Endothelial cell of umbilical vein (primary cell): ENCODE data around the gene COQ6. TPM values are rescaled to one million over a fixed set of nuclear protein-coding genes. Genes with fewer than 3 reads are reported as not detected.

Experiments used
- BruUV-seq: library from RNA; stranded (reverse); fragments of 400-500 nt; replicated peaks from 2 replicates; lab custom pipeline; 2021; lab: Mats Ljungman, UMichigan
- CTCF ChIA-PET: fragments of 300-600, 350-600 bp; sonication (Branson Sonifier 250); formaldehyde crosslinking; loops from one replicate; lab custom pipeline; 2021; ENCODE audit warnings: antibody characterized with exemption, inconsistent platforms; lab: Charles Lee
- POLR2A ChIA-PET: fragments of 300-600, 350-600 bp; sonication (Branson Sonifier 250); formaldehyde crosslinking; loops from one replicate; lab custom pipeline; 2021; ENCODE audit warnings: antibody characterized with exemption, inconsistent platforms; lab: Charles Lee
- DNase-seq: peaks from one replicate; pipeline ENCODE4 v3.0.0-alpha.2; 2011; ENCODE audit warnings: low read depth, low spot score
- FAIRE-seq: peaks from 2 replicates; lab custom pipeline; 2011; peaks lifted over from hg19 to GRCh38; lab: Jason Lieb, UNC
- H2AFZ ChIP-seq: 2 replicates; pipeline ENCODE4 v1.6.0; 2012; ENCODE audit warnings: low read depth, low read length, control low read depth, inconsistent platforms
- H3K27ac ChIP-seq: 2 replicates; pipeline ENCODE4 v1.5.1; 2011; ENCODE audit warnings: low read depth, mild to moderate bottlenecking, control low read depth, low read length, moderate library complexity; ENCODE audit not compliant: insufficient read depth
- H3K27me3 ChIP-seq, 2 experiments: 2 replicates each; pipeline versions ENCODE4 v1.6.0 to v1.6.1; 2011; ENCODE audit warnings: low read length in 2 of 2, mixed read lengths in 1 of 2; ENCODE audit not compliant: control insufficient read depth in 2 of 2, insufficient read depth in 2 of 2
- H3K36me3 ChIP-seq, 2 experiments: 2 replicates in 1 of 2; 3 replicates in 1 of 2; pipeline ENCODE4 v1.5.1; 2011; ENCODE audit warnings: low read length in 2 of 2, mild to moderate bottlenecking in 1 of 2, moderate library complexity in 1 of 2; ENCODE audit not compliant: control insufficient read depth in 2 of 2, insufficient read depth in 2 of 2; ENCODE audit errors: extremely low read depth in 1 of 2
- H3K4me1 ChIP-seq: 3 replicates; pipeline ENCODE4 v1.5.1; 2011; ENCODE audit warnings: mild to moderate bottlenecking, low read length; ENCODE audit not compliant: control insufficient read depth, insufficient read depth; ENCODE audit errors: extremely low read depth
- H3K4me2 ChIP-seq: 2 replicates; pipeline ENCODE4 v1.6.1; 2011; ENCODE audit warnings: low read length, control low read depth, mixed read lengths; ENCODE audit not compliant: insufficient read depth
- H3K4me3 ChIP-seq, 3 experiments: fragments of 200-600 bp in 1 of 3; sonication (generic), shearing (Covaris generic) in 1 of 3; replicated peaks in 1 of 3; 2 replicates each; pipeline ENCODE4 v1.5.1; 2011 to 2016; ENCODE audit warnings: control low read depth in 3 of 3, low read length in 3 of 3, mild to moderate bottlenecking in 2 of 3, inconsistent platforms in 1 of 3, low read depth in 1 of 3, moderate library complexity in 1 of 3; ENCODE audit not compliant: insufficient read depth in 1 of 3
- H3K79me2 ChIP-seq: 2 replicates; pipeline ENCODE4 v1.6.0; 2012; ENCODE audit warnings: low read length, inconsistent platforms; ENCODE audit not compliant: control insufficient read depth, insufficient read depth
- H3K9ac ChIP-seq: replicated peaks from 2 replicates; pipeline ENCODE3; 2011; ENCODE audit warnings: low read length, control low read depth; ENCODE audit not compliant: insufficient read depth; ENCODE audit errors: extremely low read depth
- H3K9me1 ChIP-seq: replicated peaks from 3 replicates; pipeline ENCODE4 v1.6.0; 2011; ENCODE audit warnings: mild to moderate bottlenecking, low read length; ENCODE audit not compliant: control insufficient read depth, insufficient read depth; ENCODE audit errors: extremely low read depth
- H3K9me3 ChIP-seq: replicated peaks from 2 replicates; pipeline ENCODE4 v1.5.1; 2012; ENCODE audit warnings: low read length, inconsistent platforms; ENCODE audit not compliant: control insufficient read depth, insufficient read depth
- H4K20me1 ChIP-seq: replicated peaks from 2 replicates; pipeline ENCODE3; 2011; ENCODE audit warnings: mild to moderate bottlenecking, low read length; ENCODE audit not compliant: control insufficient read depth, insufficient read depth; ENCODE audit errors: extremely low read depth
- CTCF ChIP-seq, 2 donors: IDR thresholded peaks; 1 replicate in 1 of 2; 2 replicates in 1 of 2; pipeline ENCODE4 v1.5.1; 2011; ENCODE audit warnings: low read length in 2 of 2, mild to moderate bottlenecking in 2 of 2, moderate library complexity in 2 of 2, control low read depth in 1 of 2, inconsistent platforms in 1 of 2, low read depth in 1 of 2; ENCODE audit not compliant: insufficient read depth in 1 of 2; ENCODE audit errors: extremely low read depth in 1 of 2
- EZH2 ChIP-seq: IDR thresholded peaks from 2 replicates; pipeline ENCODE4 v1.6.1; 2012; ENCODE audit warnings: borderline replicate concordance, low read depth, mild to moderate bottlenecking, moderate library complexity, low read length, inconsistent platforms; ENCODE audit not compliant: severe bottlenecking
- FOS ChIP-seq: IDR thresholded peaks from 2 replicates; pipeline ENCODE4 v1.6.1; 2011; ENCODE audit warnings: mild to moderate bottlenecking, low read length, moderate library complexity, borderline replicate concordance; ENCODE audit not compliant: insufficient read depth
- GATA2 ChIP-seq: IDR thresholded peaks from 2 replicates; pipeline ENCODE4 v1.7.0; 2011; ENCODE audit warnings: low read depth, mild to moderate bottlenecking, moderate library complexity, mixed read lengths, low read length; ENCODE audit not compliant: insufficient read length, insufficient read depth
- JUN ChIP-seq: IDR thresholded peaks from 2 replicates; pipeline ENCODE4 v1.6.1; 2011; ENCODE audit warnings: borderline replicate concordance, low read depth; ENCODE audit not compliant: insufficient read length, insufficient read depth
- MAX ChIP-seq: IDR thresholded peaks from 2 replicates; pipeline ENCODE4 v1.6.1; 2011; ENCODE audit not compliant: insufficient read depth, insufficient read length
- MYC ChIP-seq: IDR thresholded peaks from one replicate; pipeline ENCODE4 v1.6.1; 2011; ENCODE audit warnings: mild to moderate bottlenecking, low read depth, low read length
- POLR2A ChIP-seq: IDR thresholded peaks from 2 replicates; pipeline ENCODE4 v1.6.1; 2012; ENCODE audit warnings: low read depth, mild to moderate bottlenecking, control low read depth, low read length
- POLR2AphosphoS5 ChIP-seq: IDR thresholded peaks from 2 replicates; pipeline ENCODE4 v1.6.1; 2012; ENCODE audit warnings: low read depth, mild to moderate bottlenecking, control low read depth, low read length, moderate library complexity; ENCODE audit not compliant: insufficient read depth
- dilution Hi-C: fragments of 300-500 bp; cut with MboI; formaldehyde crosslinking; loops from one replicate; pipeline ENCODE4 v1.15.0; 2019; ENCODE audit warnings: low sequenced_read_pairs; ENCODE audit not compliant: extremely low pct_ligation_motif_present
- intact Hi-C: fragments of 100-400 bp; cut with micrococcal nuclease; formaldehyde crosslinking; loops from one replicate; pipeline ENCODE4 v1.10.0; 2022
- polyA plus RNA-seq, 4 experiments: library from polyadenylated mRNA; depleted of rRNA in 3 of 4; stranded (reverse) in 3 of 4; unstranded in 1 of 4; fragments of >200 nt; gene quantifications; 2 replicates each; pipeline versions ENCODE4 v1.2.1 to v1.2.3, GENCODE V29; 2011 to 2012; ENCODE audit warnings: missing spikeins in 1 of 4
- total RNA-seq: library from RNA; stranded (reverse); gene quantifications from 2 replicates; pipeline ENCODE4 v1.2.3, GENCODE V29; 2021

Gene COQ6
- total and polyA plus RNA-seq, 2 donors (not counting 3 experiments of a cell fraction or from before 2014, with no cell fraction given) = 20.7 to 35.3 TPM

GRCh38 chr14:73942180-73942579, 7.9 kb upstream of the COQ6 start:
- intact Hi-C loops = no loop called here
- H3K4me1 ChIP-seq = no peaks in the 10 kb centered on the region
- FAIRE-seq (no peak), DNase-seq (no peak)
- BruUV-seq = no TSS peak
- no peak overlapping the region for H3K9ac ChIP-seq
- no peak overlapping the region for H2AFZ ChIP-seq
- no peak overlapping the region for H3K4me3 ChIP-seq
- no peak overlapping the region for H3K27ac ChIP-seq
- H3K9me1 ChIP-seq = no peaks in the 10 kb centered on the region
- H3K27me3 ChIP-seq = no peaks in the 10 kb centered on the region
- H3K79me2 ChIP-seq = no peaks in the 10 kb centered on the region
- ChIA-PET POLR2A (no interaction called here), CTCF (interaction anchor here (1.4 kb wide), 1 partner anchor 8 kb away, joined by 4 read pairs; no protein-coding TSS in a partner anchor)
- H3K36me3 ChIP-seq = peaks cover 2 to 14% of the 10 kb centered on the region in 2 experiments
- no peak overlapping the region for H3K4me2 ChIP-seq
- dilution Hi-C loops = no loop called here
- H4K20me1 ChIP-seq = no peaks in the 10 kb centered on the region
- H3K9me3 ChIP-seq = no peaks in the 10 kb centered on the region
- no peak for TF ChIP-seq GATA2
- no peak for TF ChIP-seq EZH2
- TF ChIP-seq FOS = no peak

DNA sequence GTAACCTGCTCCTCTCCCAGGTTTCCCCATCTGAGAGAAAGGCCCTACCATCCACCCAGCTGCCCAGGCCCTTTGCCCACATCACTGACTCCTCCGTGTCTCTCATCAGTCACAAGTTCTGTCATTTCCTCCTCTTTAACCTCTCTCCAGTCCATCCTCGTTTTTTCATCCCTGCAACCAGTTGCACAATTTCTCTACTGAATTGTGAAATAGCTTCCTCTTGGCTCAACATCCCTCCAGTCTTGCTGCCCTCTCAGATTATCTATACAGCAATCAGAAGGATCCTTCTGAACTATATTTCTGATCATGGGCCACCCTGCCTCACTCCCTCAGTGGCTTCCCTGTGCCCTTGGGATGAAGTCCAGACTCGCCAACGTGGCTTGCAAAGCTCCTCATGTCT, 7.0 kb upstream of the COQ6 start:
- Histone ChIP-seq H3K27ac (no peak overlapping the region), H3K4me3 (no peak overlapping the region), H3K79me2 (no peaks in the 10 kb centered on the region), H2AFZ (no peak overlapping the region), H3K36me3 (peaks cover 0 to 14% of the 10 kb centered on the region in 2 experiments), H3K27me3 (no peaks in the 10 kb centered on the region), H3K4me2 (no peak overlapping the region), H3K4me1 (no peaks in the 10 kb centered on the region), H3K9me1 (no peaks in the 10 kb centered on the region), H3K9ac (no peak overlapping the region), H4K20me1 (no peaks in the 10 kb centered on the region), H3K9me3 (no peaks in the 10 kb centered on the region)
- dilution Hi-C loops = no loop called here
- POLR2A ChIA-PET = interaction anchor here (0.5 kb wide), 1 partner anchor 94 kb away, joined by 3 read pairs; no protein-coding TSS in a partner anchor
- TF ChIP-seq EZH2 (no peak), POLR2A (no peak), MAX (no peak), GATA2 (no peak), FOS (no peak), MYC (no peak), POLR2AphosphoS5 (no peak), JUN (no peak), CTCF (IDR thresholded peaks at IDR 0.05; ENCODE audit: extremely low read depth in 1 of 2, insufficient read depth in 1 of 2, low read depth in 1 of 2, low read length in 2 of 2) (no peak)
- intact Hi-C loops = no loop called here
- FAIRE-seq (no peak), DNase-seq (no peak)
- CTCF ChIA-PET = interaction anchor here (1.4 kb wide), 1 partner anchor 9 kb away, joined by 4 read pairs; no protein-coding TSS in a partner anchor
- BruUV-seq = no TSS peak
